CD8-positive, alpha-beta memory T cell (primary cell): Measurements from ENCODE around the gene SEMA4D. TPM values are rescaled to one million over a fixed set of nuclear protein-coding genes. Genes with fewer than 3 reads are reported as not detected.
A peak's percentile ranks its signal among the peaks of the same experiment; 100 is the strongest.

Experiments
- CTCF ChIA-PET: fragments of 350-600 bp; sonication (Branson Sonifier 250); formaldehyde crosslinking; loops from one replicate; lab custom pipeline; 2021; ENCODE audit warnings: antibody characterized with exemption; lab: Charles Lee
- POLR2A ChIA-PET: fragments of 350-600 bp; sonication (Branson Sonifier 250); formaldehyde crosslinking; loops from one replicate; lab custom pipeline; 2021; ENCODE audit warnings: antibody characterized with exemption; lab: Charles Lee
- DNase-seq, 5 donors: peaks; one replicate each; pipeline versions ENCODE4 v3.0.0 to v3.0.0-alpha.2; 2020 to 2022; ENCODE audit warnings: mixed read lengths in 1 of 5
- H3K27ac ChIP-seq: one replicate; pipeline ENCODE4 v1.7.0; 2013; ENCODE audit warnings: low read depth, mild to moderate bottlenecking, low read length, moderate library complexity
- H3K27me3 ChIP-seq: 2 replicates; pipeline ENCODE4 v1.7.0; 2013; ENCODE audit warnings: low read length, mild to moderate bottlenecking; ENCODE audit not compliant: insufficient read depth, poor library complexity, severe bottlenecking
- H3K36me3 ChIP-seq: 2 replicates; pipeline ENCODE4 v1.7.0; 2013; ENCODE audit warnings: mild to moderate bottlenecking, low read length, moderate library complexity; ENCODE audit not compliant: insufficient read depth
- H3K4me1 ChIP-seq: 2 replicates; pipeline ENCODE4 v1.7.0; 2013; ENCODE audit warnings: mild to moderate bottlenecking, low read length, moderate library complexity; ENCODE audit not compliant: insufficient read depth
- H3K4me3 ChIP-seq: 2 replicates; pipeline ENCODE4 v1.7.0; 2013; ENCODE audit warnings: mild to moderate bottlenecking, low read length
- H3K9me3 ChIP-seq: 2 replicates; pipeline ENCODE4 v1.7.0; 2013; ENCODE audit warnings: mild to moderate bottlenecking, low read length
- H3K27ac Mint-ChIP-seq, 8 donors: one replicate each; pipeline ENCODE4 v1.8.0; 2020 to 2021; ENCODE audit warnings: mixed read lengths in 8 of 8, mild to moderate bottlenecking in 6 of 8, inconsistent platforms in 3 of 8, moderate library complexity in 3 of 8
- H3K27me3 Mint-ChIP-seq, 2 donors: one replicate each; pipeline ENCODE4 v1.8.0; 2020 to 2021; ENCODE audit warnings: mixed read lengths in 2 of 2, mild to moderate bottlenecking in 1 of 2, moderate library complexity in 1 of 2
- H3K36me3 Mint-ChIP-seq, 3 donors: one replicate each; pipeline ENCODE4 v1.8.0; 2020 to 2021; ENCODE audit warnings: mixed read lengths in 3 of 3, inconsistent platforms in 1 of 3, mild to moderate bottlenecking in 1 of 3
- H3K4me1 Mint-ChIP-seq, 3 donors: one replicate each; pipeline ENCODE4 v1.8.0; 2020 to 2021; ENCODE audit warnings: mixed read lengths in 3 of 3, inconsistent platforms in 1 of 3, mild to moderate bottlenecking in 1 of 3
- H3K4me3 Mint-ChIP-seq, 7 donors: one replicate each; pipeline ENCODE4 v1.8.0; 2020 to 2021; ENCODE audit warnings: mixed read lengths in 7 of 7, mild to moderate bottlenecking in 6 of 7, moderate library complexity in 4 of 7, inconsistent platforms in 2 of 7
- H3K9me3 Mint-ChIP-seq, 5 donors: one replicate each; pipeline ENCODE4 v1.8.0; 2020 to 2022; ENCODE audit warnings: mixed read lengths in 5 of 5, mild to moderate bottlenecking in 3 of 5, moderate library complexity in 2 of 5, inconsistent platforms in 1 of 5
- polyA plus RNA-seq: library from polyadenylated mRNA; unstranded; fragments of 300-500 nt; fragmentation: Illumina TruSeq; gene quantifications from one replicate; pipeline ENCODE4 v1.2.3, GENCODE V29; 2021
- total RNA-seq, 2 experiments: library from RNA; stranded (reverse); gene quantifications; one replicate each; pipeline ENCODE4 v1.2.3, GENCODE V29; 2021

Gene SEMA4D
- total and polyA plus RNA-seq, 3 experiments from 2014 or later = 227 to 243 (median 238) TPM

GRCh38 chr9:89370593-89370992 is 127.3 kb downstream of the SEMA4D start:
- H3K4me3 Mint-ChIP-seq = no peak overlapping the region
- POLR2A ChIA-PET = no interaction called here
- peaks cover 0 to 4% (median 0%) of the 10 kb centered on the region in 5 donors for H3K9me3 Mint-ChIP-seq
- peaks cover 14 to 43% (median 34%) of the 10 kb centered on the region in 3 donors for H3K4me1 Mint-ChIP-seq
- peaks cover 0 to 2% of the 10 kb centered on the region in 2 donors for H3K27me3 Mint-ChIP-seq
- no peak for DNase-seq
- Histone ChIP-seq H3K4me3 (no peak overlapping the region), H3K27ac (no peak overlapping the region), H3K9me3 (no peaks in the 10 kb centered on the region), H3K36me3 (no peaks in the 10 kb centered on the region), H3K4me1 (peaks cover 15% of the 10 kb centered on the region), H3K27me3 (no peaks in the 10 kb centered on the region)
- CTCF ChIA-PET = no interaction called here
- peaks cover 0 to 12% (median 0%) of the 10 kb centered on the region in 3 donors for H3K36me3 Mint-ChIP-seq
- no peak overlapping the region for H3K27ac Mint-ChIP-seq

- POLR2A ChIA-PET = interaction anchor here (1.1 kb wide), 1 partner anchor 13 kb away, joined by 3 read pairs; no protein-coding TSS in a partner anchor
- Histone ChIP-seq H3K36me3 (peaks cover 1% of the 10 kb centered on the region), H3K4me3 (no peak overlapping the region), H3K9me3 (no peaks in the 10 kb centered on the region), H3K27me3 (no peaks in the 10 kb centered on the region), H3K27ac (no peak overlapping the region), H3K4me1 (no peaks in the 10 kb centered on the region)
- Mint-ChIP-seq H3K27ac (peak overlapping the region in 1 of 8 donors; percentile 11), H3K4me1 (peaks cover 4 to 31% (median 19%) of the 10 kb centered on the region in 3 donors), H3K4me3 (no peak overlapping the region), H3K9me3 (peaks cover 0 to 4% (median 0%) of the 10 kb centered on the region in 5 donors), H3K36me3 (peaks cover 0 to 16% (median 0%) of the 10 kb centered on the region in 3 donors), H3K27me3 (peaks cover 0 to 2% of the 10 kb centered on the region in 2 donors)
- CTCF ChIA-PET = interaction anchor here (0.9 kb wide), 1 partner anchor 180 kb away, joined by 3 read pairs; no protein-coding TSS in a partner anchor
- no peak for DNase-seq
Measured at GRCh38 chr9:89368978-89369377, 128.9 kb downstream of the SEMA4D start.

- no peak for DNase-seq
- ChIA-PET CTCF (no interaction called here), POLR2A (interaction anchor here (1.1 kb wide), 1 partner anchor 14 kb away, joined by 3 read pairs; no protein-coding TSS in a partner anchor)
- Mint-ChIP-seq H3K9me3 (peaks cover 0 to 4% (median 0%) of the 10 kb centered on the region in 5 donors), H3K4me1 (peaks cover 4 to 28% (median 15%) of the 10 kb centered on the region in 3 donors), H3K4me3 (no peak overlapping the region), H3K27ac (peak overlapping the region in 2 of 8 donors; percentile 19 to 87), H3K36me3 (peaks cover 0 to 17% (median 0%) of the 10 kb centered on the region in 3 donors), H3K27me3 (peaks cover 0 to 2% of the 10 kb centered on the region in 2 donors)
- Histone ChIP-seq H3K27ac (no peak overlapping the region), H3K9me3 (no peaks in the 10 kb centered on the region), H3K4me3 (no peak overlapping the region), H3K27me3 (no peaks in the 10 kb centered on the region), H3K36me3 (peaks cover 6% of the 10 kb centered on the region), H3K4me1 (no peaks in the 10 kb centered on the region)
Measured at GRCh38 chr9:89368550-89368949, 129.4 kb downstream of the SEMA4D start.

GRCh38 chr9:89367726-89368437 is 130.0 kb downstream of the SEMA4D start:
- peaks cover 0 to 2% of the 10 kb centered on the region in 2 donors for H3K27me3 Mint-ChIP-seq
- peaks cover 12% of the 10 kb centered on the region for H3K36me3 ChIP-seq
- no peak for DNase-seq
- no peaks in the 10 kb centered on the region for H3K27me3 ChIP-seq
- CTCF ChIA-PET = interaction anchor here (0.7 kb wide), 1 partner anchor 180 kb away, joined by 3 read pairs; no protein-coding TSS in a partner anchor
- H3K4me3 ChIP-seq = no peak overlapping the region
- H3K4me3 Mint-ChIP-seq = peak overlapping the region in 1 of 7 donors; percentile 15
- H3K4me1 Mint-ChIP-seq = peaks cover 0 to 21% (median 8%) of the 10 kb centered on the region in 3 donors
- POLR2A ChIA-PET = no interaction called here
- no peaks in the 10 kb centered on the region for H3K4me1 ChIP-seq
- peak overlapping the region in 4 of 8 donors; percentile 17 to 87 (median 74) for H3K27ac Mint-ChIP-seq
- no peak overlapping the region for H3K27ac ChIP-seq
- H3K36me3 Mint-ChIP-seq = peaks cover 0 to 23% (median 0%) of the 10 kb centered on the region in 3 donors
- H3K9me3 Mint-ChIP-seq = peaks cover 0 to 4% (median 0%) of the 10 kb centered on the region in 5 donors
- no peaks in the 10 kb centered on the region for H3K9me3 ChIP-seq

- peaks cover 0 to 25% (median 0%) of the 10 kb centered on the region in 3 donors for H3K36me3 Mint-ChIP-seq
- H3K9me3 Mint-ChIP-seq = peaks cover 0 to 2% (median 0%) of the 10 kb centered on the region in 5 donors
- ChIA-PET POLR2A (no interaction called here), CTCF (interaction anchor here (0.7 kb wide), 1 partner anchor 181 kb away, joined by 3 read pairs; no protein-coding TSS in a partner anchor)
- Histone ChIP-seq H3K36me3 (peaks cover 17% of the 10 kb centered on the region), H3K4me3 (no peak overlapping the region), H3K27ac (no peak overlapping the region), H3K9me3 (no peaks in the 10 kb centered on the region), H3K27me3 (no peaks in the 10 kb centered on the region), H3K4me1 (no peaks in the 10 kb centered on the region)
- no peak overlapping the region for H3K4me3 Mint-ChIP-seq
- H3K27me3 Mint-ChIP-seq = no peaks in the 10 kb centered on the region
- H3K27ac Mint-ChIP-seq = peak overlapping the region in 2 of 8 donors; percentile 63 to 75
- peaks cover 0 to 15% (median 2%) of the 10 kb centered on the region in 3 donors for H3K4me1 Mint-ChIP-seq
- no peak for DNase-seq
Measured at GRCh38 chr9:89367281-89367680, 130.6 kb downstream of the SEMA4D start.

GRCh38 chr9:89366711-89367110 is 131.2 kb downstream of the SEMA4D start:
- DNase-seq = no peak
- Mint-ChIP-seq H3K4me3 (no peak overlapping the region), H3K27me3 (no peaks in the 10 kb centered on the region), H3K9me3 (no peaks in the 10 kb centered on the region), H3K4me1 (peaks cover 0 to 14% (median 0%) of the 10 kb centered on the region in 3 donors), H3K36me3 (peaks cover 0 to 31% (median 1%) of the 10 kb centered on the region in 3 donors), H3K27ac (peak overlapping the region in 5 of 8 donors; percentile 17 to 63 (median 29))
- Histone ChIP-seq H3K27ac (no peak overlapping the region), H3K9me3 (no peaks in the 10 kb centered on the region), H3K36me3 (peaks cover 22% of the 10 kb centered on the region), H3K4me3 (no peak overlapping the region), H3K27me3 (no peaks in the 10 kb centered on the region), H3K4me1 (no peaks in the 10 kb centered on the region)
- ChIA-PET CTCF (no interaction called here), POLR2A (no interaction called here)

GRCh38 chr9:89365532-89365912 is 132.4 kb downstream of the SEMA4D start:
- no peak overlapping the region for H3K4me3 Mint-ChIP-seq
- no peaks in the 10 kb centered on the region for H3K4me1 ChIP-seq
- ChIA-PET POLR2A (no interaction called here), CTCF (no interaction called here)
- no peaks in the 10 kb centered on the region for H3K27me3 Mint-ChIP-seq
- peaks cover 0 to 17% (median 1%) of the 10 kb centered on the region in 3 donors for H3K4me1 Mint-ChIP-seq
- H3K27me3 ChIP-seq = no peaks in the 10 kb centered on the region
- H3K27ac ChIP-seq = no peak overlapping the region
- peak overlapping the region in 5 of 8 donors; percentile 34 to 62 (median 55) for H3K27ac Mint-ChIP-seq
- H3K4me3 ChIP-seq = no peak overlapping the region
- H3K9me3 ChIP-seq = no peaks in the 10 kb centered on the region
- no peak for DNase-seq
- peaks cover 0 to 43% (median 13%) of the 10 kb centered on the region in 3 donors for H3K36me3 Mint-ChIP-seq
- peaks cover 34% of the 10 kb centered on the region for H3K36me3 ChIP-seq
- H3K9me3 Mint-ChIP-seq = no peaks in the 10 kb centered on the region
